Vagina (tissue), 2 donors: ENCODE measurements around the gene ZFHX3. TPM values are rescaled to one million over a fixed set of nuclear protein-coding genes. Genes with fewer than 3 reads are reported as not detected.

Experiments
- DNase-seq, 2 donors: peaks; one replicate each; pipeline ENCODE4 v3.0.0-alpha.2; 2017; ENCODE audit errors: extremely low spot score in 2 of 2
- H3K27ac ChIP-seq: fragments of 200-600 bp; sonication (generic); one replicate; pipeline ENCODE4 v1.5.1; 2019
- H3K27me3 ChIP-seq: fragments of 200-600 bp; sonication (generic); one replicate; pipeline ENCODE4 v1.5.1; 2019
- H3K36me3 ChIP-seq, 2 donors: fragments of 200-600 bp; sonication (generic); one replicate each; pipeline ENCODE4 v1.5.1; 2017 to 2019
- H3K4me1 ChIP-seq: fragments of 200-600 bp; sonication (generic); one replicate; pipeline ENCODE4 v1.5.1; 2019
- H3K4me3 ChIP-seq, 2 donors: fragments of 200-600 bp; sonication (generic); 1 replicate in 1 of 2; 2 replicates in 1 of 2; pipeline ENCODE4 v1.5.1; 2016 to 2019
- H3K9me3 ChIP-seq: fragments of 200-600 bp; sonication (generic); one replicate; pipeline ENCODE4 v1.5.1; 2019
- CTCF ChIP-seq, 3 experiments: fragments of 450-650 bp in 2 of 3; fragments of 200-600 bp in 1 of 3; sonication (generic) in 1 of 3; IDR thresholded peaks; one replicate each; pipeline ENCODE4 v1.5.1; 2017 to 2019; ENCODE audit warnings: antibody characterized with exemption in 3 of 3, mild to moderate bottlenecking in 2 of 3, moderate library complexity in 2 of 3
- POLR2A ChIP-seq, 2 donors: fragments of 450-650 bp; IDR thresholded peaks; one replicate each; pipeline ENCODE4 v1.6.1; 2017; ENCODE audit warnings: antibody characterized with exemption in 2 of 2, mild to moderate bottlenecking in 2 of 2, moderate library complexity in 2 of 2
- POLR2AphosphoS5 ChIP-seq, 2 donors: sonication (generic); formaldehyde crosslinking; IDR thresholded peaks; one replicate each; pipeline ENCODE4 v1.9.0; 2017; ENCODE audit warnings: antibody characterized with exemption in 2 of 2, mild to moderate bottlenecking in 2 of 2, low read depth in 1 of 2; ENCODE audit not compliant: insufficient read depth in 1 of 2
- intact Hi-C: fragments of 100-400 bp; cut with DNase I; formaldehyde crosslinking; loops from one replicate; pipeline ENCODE4 v1.15.1; 2023
- total RNA-seq: library from RNA; depleted of rRNA; stranded (reverse); fragments of >200 nt; gene quantifications from one replicate; pipeline ENCODE4 v1.2.3, GENCODE V29; 2016

ZFHX3 gene
- total RNA-seq, 1 donor from 2014 or later = 28.0 TPM

- intact Hi-C loops = no loop called here
- Histone ChIP-seq H3K27me3 (no peaks in the 10 kb centered on the region), H3K36me3 (no peaks in the 10 kb centered on the region), H3K4me1 (peaks cover 43% of the 10 kb centered on the region), H3K9me3 (no peaks in the 10 kb centered on the region), H3K27ac (no peak overlapping the region), H3K4me3 (no peak overlapping the region)
- no peak for DNase-seq
- TF ChIP-seq CTCF (IDR thresholded peaks at IDR 0.05) = no peak
- no peak for TF ChIP-seq POLR2A (IDR thresholded peaks at IDR 0.05)
- TF ChIP-seq POLR2AphosphoS5 (IDR thresholded peaks at IDR 0.05; ENCODE audit: insufficient read depth in 1 of 2, low read depth in 1 of 2) = peak in 1 of 2 donors; percentile 31
These were observed 124.2 kb downstream of the ZFHX3 start for GRCh38 chr16:72923757-72924156.

- intact Hi-C loops = no loop called here
- no peaks in the 10 kb centered on the region for H3K36me3 ChIP-seq
- H3K27ac ChIP-seq = no peak overlapping the region
- no peak overlapping the region for H3K4me3 ChIP-seq
- H3K27me3 ChIP-seq = no peaks in the 10 kb centered on the region
- no peak for DNase-seq
- TF ChIP-seq POLR2A (IDR thresholded peaks at IDR 0.05) (no peak), POLR2AphosphoS5 (IDR thresholded peaks at IDR 0.05; ENCODE audit: insufficient read depth in 1 of 2, low read depth in 1 of 2) (no peak), CTCF (IDR thresholded peaks at IDR 0.05) (no peak)
- H3K9me3 ChIP-seq = no peaks in the 10 kb centered on the region
- H3K4me1 ChIP-seq = peaks cover 34% of the 10 kb centered on the region
These were observed 125.2 kb downstream of the ZFHX3 start for GRCh38 chr16:72922714-72923113.

GRCh38 chr16:72921620-72922019, 126.3 kb downstream of the ZFHX3 start:
- Histone ChIP-seq H3K4me3 (peak overlapping the region; percentile 16 to 28), H3K36me3 (no peaks in the 10 kb centered on the region), H3K9me3 (no peaks in the 10 kb centered on the region), H3K4me1 (peaks cover 23% of the 10 kb centered on the region), H3K27ac (no peak overlapping the region), H3K27me3 (no peaks in the 10 kb centered on the region)
- intact Hi-C loops = no loop called here
- TF ChIP-seq POLR2A (IDR thresholded peaks at IDR 0.05) (no peak), POLR2AphosphoS5 (IDR thresholded peaks at IDR 0.05; ENCODE audit: insufficient read depth in 1 of 2, low read depth in 1 of 2) (no peak), CTCF (IDR thresholded peaks at IDR 0.05) (no peak)
- DNase-seq = no peak

GRCh38 chr16:72921106-72921505, 126.8 kb downstream of the ZFHX3 start:
- TF ChIP-seq CTCF (IDR thresholded peaks at IDR 0.05) (no peak), POLR2AphosphoS5 (IDR thresholded peaks at IDR 0.05; ENCODE audit: insufficient read depth in 1 of 2, low read depth in 1 of 2) (no peak), POLR2A (IDR thresholded peaks at IDR 0.05) (no peak)
- DNase-seq = no peak
- no peaks in the 10 kb centered on the region for H3K36me3 ChIP-seq
- peaks cover 19% of the 10 kb centered on the region for H3K4me1 ChIP-seq
- no peak overlapping the region for H3K27ac ChIP-seq
- peak overlapping the region in 1 of 2 donors; percentile 16 for H3K4me3 ChIP-seq
- no peaks in the 10 kb centered on the region for H3K27me3 ChIP-seq
- no peaks in the 10 kb centered on the region for H3K9me3 ChIP-seq
- intact Hi-C loops = no loop called here

GRCh38 chr16:72917051-72917450, 130.9 kb downstream of the ZFHX3 start:
- DNase-seq = no peak
- no peaks in the 10 kb centered on the region for H3K27me3 ChIP-seq
- no peaks in the 10 kb centered on the region for H3K9me3 ChIP-seq
- no peaks in the 10 kb centered on the region for H3K36me3 ChIP-seq
- no peak overlapping the region for H3K4me3 ChIP-seq
- TF ChIP-seq POLR2A (IDR thresholded peaks at IDR 0.05) = no peak
- TF ChIP-seq POLR2AphosphoS5 (IDR thresholded peaks at IDR 0.05; ENCODE audit: insufficient read depth in 1 of 2, low read depth in 1 of 2) = no peak
- TF ChIP-seq CTCF (IDR thresholded peaks at IDR 0.05) = no peak
- intact Hi-C loops = no loop called here
- peaks cover 19% of the 10 kb centered on the region for H3K4me1 ChIP-seq
- H3K27ac ChIP-seq = no peak overlapping the region
